Hepatocyte (in vitro differentiated cells): ENCODE measurements around the gene FASTK. TPM values are rescaled to one million over a fixed set of nuclear protein-coding genes. Genes with fewer than 3 reads are reported as not detected.

Source experiments
- DNase-seq: peaks from one replicate; pipeline ENCODE4 v3.0.0-alpha.2; 2016; ENCODE audit warnings: low spot score
- H2AFZ ChIP-seq: fragments of 200-600 bp; sonication (generic); 2 replicates; pipeline ENCODE4 v1.6.0; 2016; ENCODE audit warnings: antibody characterized with exemption, mild to moderate bottlenecking
- H3K27ac ChIP-seq: fragments of 200-600 bp; sonication (generic); 2 replicates; pipeline ENCODE4 v1.5.1; 2016; ENCODE audit warnings: mild to moderate bottlenecking
- H3K27me3 ChIP-seq: fragments of 200-600 bp; sonication (generic); 2 replicates; pipeline ENCODE4 v1.6.1; 2016
- H3K36me3 ChIP-seq: fragments of 200-600 bp; sonication (generic); replicated peaks from 2 replicates; pipeline ENCODE4 v1.5.1; 2016; ENCODE audit warnings: low read depth; ENCODE audit not compliant: insufficient read depth
- H3K4me1 ChIP-seq: fragments of 200-600 bp; sonication (generic); 2 replicates; pipeline ENCODE4 v1.5.1; 2016; ENCODE audit warnings: mild to moderate bottlenecking, moderate library complexity; ENCODE audit not compliant: insufficient read depth
- H3K4me2 ChIP-seq: fragments of 200-600 bp; sonication (generic); 2 replicates; pipeline ENCODE4 v1.6.0; 2016
- H3K4me3 ChIP-seq: fragments of 200-600 bp; sonication (generic); 2 replicates; pipeline ENCODE4 v1.5.1; 2016; ENCODE audit warnings: mild to moderate bottlenecking
- H3K79me2 ChIP-seq: fragments of 200-600 bp; sonication (generic); 2 replicates; pipeline ENCODE4 v1.6.0; 2017; ENCODE audit warnings: mild to moderate bottlenecking
- H3K9me2 ChIP-seq: fragments of 200-600 bp; sonication (generic); replicated peaks from 2 replicates; pipeline ENCODE4 v1.6.0; 2017; ENCODE audit warnings: mild to moderate bottlenecking; ENCODE audit not compliant: insufficient read depth
- H3K9me3 ChIP-seq: fragments of 200-600 bp; sonication (generic); 2 replicates; pipeline ENCODE4 v1.5.1; 2016; ENCODE audit warnings: low read depth, mild to moderate bottlenecking
- H4K20me1 ChIP-seq: fragments of 200-600 bp; sonication (generic); 2 replicates; pipeline ENCODE4 v1.6.0; 2016; ENCODE audit warnings: mild to moderate bottlenecking; ENCODE audit not compliant: insufficient read depth, poor library complexity, severe bottlenecking
- EZH2 ChIP-seq: fragments of 200-600 bp; sonication (generic); IDR thresholded peaks from 2 replicates; pipeline ENCODE4 v1.6.1; 2016; ENCODE audit warnings: antibody characterized with exemption, mild to moderate bottlenecking, borderline replicate concordance
- EZH2phosphoT487 ChIP-seq: fragments of 200-600 bp; sonication (generic); IDR thresholded peaks from one replicate; pipeline ENCODE4 v1.6.1; 2018; ENCODE audit warnings: antibody characterized with exemption, mild to moderate bottlenecking, low read depth, moderate library complexity; ENCODE audit not compliant: unreplicated experiment, severe bottlenecking
- WGBS: methylation state at CpG from one replicate; pipeline ENCODE4 v1.1.6; 2016; ENCODE audit warnings: low lambda C conversion rate; ENCODE audit errors: missing lambda C conversion rate; 5-methylcytosine and 5-hydroxymethylcytosine counted together
- polyA plus RNA-seq: library from polyadenylated mRNA; unstranded; fragments of >200 nt; fragmentation: Nextera tagmentation; extraction: Ambion mirVana; gene quantifications from 2 replicates; pipeline ENCODE4 v1.2.1, GENCODE V29; 2016
- total RNA-seq: library from RNA; depleted of rRNA; stranded (reverse); fragments of >200 nt; gene quantifications from 2 replicates; pipeline ENCODE4 v1.2.3, GENCODE V29; 2014
- TF ChIP-seq, protein P1 (sequence below): fragments of 200-600 bp; sonication (generic); IDR thresholded peaks from 2 replicates; pipeline ENCODE4 v1.5.1; 2016; ENCODE audit warnings: antibody characterized with exemption, mild to moderate bottlenecking; ENCODE audit not compliant: poor library complexity

Gene FASTK
- total and polyA plus RNA-seq, 2 experiments from 2014 or later, result 105 to 193 TPM

- no peak overlapping the region for H3K4me3 ChIP-seq
- no peaks in the 10 kb centered on the region for H4K20me1 ChIP-seq
- 94% methylated on average over 17 of the region's 17 CpGs for WGBS
- no peaks in the 10 kb centered on the region for H3K36me3 ChIP-seq
- peaks cover 14% of the 10 kb centered on the region for H3K4me1 ChIP-seq
- H3K4me2 ChIP-seq, result no peak overlapping the region
- no peak for DNase-seq
- H3K9me3 ChIP-seq, result no peaks in the 10 kb centered on the region
- H3K27ac ChIP-seq, result no peak overlapping the region
- H2AFZ ChIP-seq, result no peak overlapping the region
- TF ChIP-seq, protein P1, sequence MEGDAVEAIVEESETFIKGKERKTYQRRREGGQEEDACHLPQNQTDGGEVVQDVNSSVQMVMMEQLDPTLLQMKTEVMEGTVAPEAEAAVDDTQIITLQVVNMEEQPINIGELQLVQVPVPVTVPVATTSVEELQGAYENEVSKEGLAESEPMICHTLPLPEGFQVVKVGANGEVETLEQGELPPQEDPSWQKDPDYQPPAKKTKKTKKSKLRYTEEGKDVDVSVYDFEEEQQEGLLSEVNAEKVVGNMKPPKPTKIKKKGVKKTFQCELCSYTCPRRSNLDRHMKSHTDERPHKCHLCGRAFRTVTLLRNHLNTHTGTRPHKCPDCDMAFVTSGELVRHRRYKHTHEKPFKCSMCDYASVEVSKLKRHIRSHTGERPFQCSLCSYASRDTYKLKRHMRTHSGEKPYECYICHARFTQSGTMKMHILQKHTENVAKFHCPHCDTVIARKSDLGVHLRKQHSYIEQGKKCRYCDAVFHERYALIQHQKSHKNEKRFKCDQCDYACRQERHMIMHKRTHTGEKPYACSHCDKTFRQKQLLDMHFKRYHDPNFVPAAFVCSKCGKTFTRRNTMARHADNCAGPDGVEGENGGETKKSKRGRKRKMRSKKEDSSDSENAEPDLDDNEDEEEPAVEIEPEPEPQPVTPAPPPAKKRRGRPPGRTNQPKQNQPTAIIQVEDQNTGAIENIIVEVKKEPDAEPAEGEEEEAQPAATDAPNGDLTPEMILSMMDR, result no peak
- H3K79me2 ChIP-seq, result peaks cover 6% of the 10 kb centered on the region
- no peaks in the 10 kb centered on the region for H3K9me2 ChIP-seq
- no peaks in the 10 kb centered on the region for H3K27me3 ChIP-seq
Measured at GRCh38 chr7:151073990-151074389, 6.6 kb downstream of the FASTK start.

DNA sequence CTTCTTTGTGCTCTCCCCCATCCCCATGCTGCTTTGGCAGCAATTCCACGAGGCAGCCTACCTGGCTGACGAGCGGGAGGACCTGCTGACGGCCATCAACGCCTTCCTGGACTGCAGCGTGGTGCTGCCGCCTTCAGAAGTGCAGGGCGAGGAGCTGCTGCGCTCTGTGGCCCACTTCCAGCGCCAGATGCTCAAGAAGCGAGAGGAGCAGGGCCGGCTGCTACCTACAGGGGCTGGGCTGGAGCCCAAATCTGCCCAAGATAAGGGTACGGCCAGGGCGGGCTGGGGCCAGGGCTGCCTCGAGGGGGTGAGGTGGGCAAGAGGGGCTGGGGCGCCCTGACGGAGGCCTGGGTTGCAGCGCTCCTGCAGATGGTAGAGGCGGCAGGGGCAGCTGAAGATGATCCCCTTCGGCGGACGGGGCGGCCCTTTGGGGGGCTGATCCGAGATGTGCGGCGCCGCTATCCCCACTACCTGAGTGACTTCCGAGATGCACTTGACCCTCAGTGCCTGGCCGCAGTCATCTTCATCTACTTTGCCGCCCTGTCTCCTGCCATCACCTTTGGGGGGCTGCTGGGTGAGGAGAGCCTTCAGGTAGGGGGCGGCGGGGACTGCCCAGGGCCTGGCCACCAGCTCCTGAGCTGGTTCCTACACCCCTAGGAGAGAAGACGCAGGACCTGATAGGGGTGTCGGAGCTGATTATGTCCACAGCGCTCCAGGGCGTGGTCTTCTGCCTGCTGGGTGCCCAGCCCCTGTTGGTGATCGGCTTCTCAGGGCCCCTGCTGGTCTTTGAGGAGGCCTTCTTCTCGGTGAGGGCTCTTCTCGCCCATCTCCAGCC is 9.4 kb downstream of the FASTK start:
- no peaks in the 10 kb centered on the region for H3K9me3 ChIP-seq
- no peaks in the 10 kb centered on the region for H3K27me3 ChIP-seq
- no peak overlapping the region for H3K27ac ChIP-seq
- no peaks in the 10 kb centered on the region for H3K9me2 ChIP-seq
- TF ChIP-seq, protein P1, result no peak
- TF ChIP-seq EZH2, result no peak
- no peak for TF ChIP-seq EZH2phosphoT487
- H3K79me2 ChIP-seq, result peaks cover 4% of the 10 kb centered on the region
- no peak overlapping the region for H3K4me2 ChIP-seq
- no peak for DNase-seq
- H2AFZ ChIP-seq, result no peak overlapping the region
- no peaks in the 10 kb centered on the region for H3K36me3 ChIP-seq
- 96% methylated on average over 26 of the region's 39 CpGs for WGBS
- H3K4me3 ChIP-seq, result no peak overlapping the region
- peaks cover 2% of the 10 kb centered on the region for H4K20me1 ChIP-seq
- no peaks in the 10 kb centered on the region for H3K4me1 ChIP-seq

DNA sequence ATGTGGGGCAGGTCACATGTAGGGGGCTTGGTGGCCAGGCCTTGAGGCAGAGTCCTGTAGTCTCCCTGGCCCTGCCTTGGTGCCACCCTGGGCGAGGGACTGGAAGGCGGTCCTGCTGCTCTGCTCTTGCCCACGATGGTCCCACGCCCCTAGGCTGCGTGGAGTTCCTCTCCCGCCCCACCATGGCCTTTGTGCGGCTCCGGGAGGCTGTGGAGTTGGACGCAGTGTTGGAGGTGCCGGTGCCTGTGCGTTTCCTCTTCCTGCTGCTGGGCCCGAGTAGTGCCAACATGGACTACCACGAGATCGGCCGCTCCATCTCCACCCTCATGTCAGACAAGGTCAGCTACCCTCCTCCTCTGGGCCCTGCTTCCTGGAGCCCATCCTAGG is 10.0 kb downstream of the FASTK start:
- TF ChIP-seq, protein P1, result no peak
- no peak for TF ChIP-seq EZH2phosphoT487
- no peaks in the 10 kb centered on the region for H3K27me3 ChIP-seq
- no peak overlapping the region for H2AFZ ChIP-seq
- H3K79me2 ChIP-seq, result peaks cover 4% of the 10 kb centered on the region
- no peaks in the 10 kb centered on the region for H3K4me1 ChIP-seq
- H3K4me3 ChIP-seq, result no peak overlapping the region
- 94% methylated on average over 15 of the region's 15 CpGs for WGBS
- H3K27ac ChIP-seq, result no peak overlapping the region
- H3K9me3 ChIP-seq, result no peaks in the 10 kb centered on the region
- H3K36me3 ChIP-seq, result no peaks in the 10 kb centered on the region
- H4K20me1 ChIP-seq, result peaks cover 2% of the 10 kb centered on the region
- no peak for DNase-seq
- no peak overlapping the region for H3K4me2 ChIP-seq
- no peaks in the 10 kb centered on the region for H3K9me2 ChIP-seq
